K562 (cell line): Measurements from ENCODE around the gene LYPD3. TPM values are rescaled to one million over a fixed set of nuclear protein-coding genes. Genes with fewer than 3 reads are reported as not detected.
A peak's percentile ranks its signal among the peaks of the same experiment; 100 is the strongest.

Experiments
- CBFA2T3 ChIP-seq: fragments of 450-650 bp; IDR thresholded peaks from 2 replicates; pipeline ENCODE4 v1.6.1; 2017
- CBX3 ChIP-seq, 2 experiments: IDR thresholded peaks; 1 replicate in 1 of 2; 2 replicates in 1 of 2; pipeline ENCODE4 v1.6.1; 2012; ENCODE audit warnings: inconsistent platforms in 2 of 2, low read length in 2 of 2, borderline replicate concordance in 1 of 2, control low read depth in 1 of 2
- GABPA ChIP-seq: fragments of 200-800 bp; sonication (Bioruptor generic); conservative IDR thresholded peaks from 2 replicates; pipeline ENCODE4 v1.6.1; 2016; ENCODE audit warnings: low read depth, missing genetic modification characterization, missing compliant biosample characterization
- HMBOX1 ChIP-seq: sonication (generic); IDR thresholded peaks from 2 replicates; pipeline ENCODE4 v1.6.1; 2016
- HMG20B ChIP-seq: fragments of 250-450 bp; sonication (Bioruptor Pico); IDR thresholded peaks from 2 replicates; pipeline ENCODE4 v1.5.0; 2021; ENCODE audit warnings: mild to moderate bottlenecking
- MNT ChIP-seq, 2 experiments: fragments of 450-650 bp; conservative IDR thresholded peaks; 2 replicates each; pipeline ENCODE4 v1.6.1; 2017; ENCODE audit warnings: mild to moderate bottlenecking in 2 of 2, moderate library complexity in 2 of 2
- NKRF ChIP-seq: fragments of 450-650 bp; IDR thresholded peaks from 2 replicates; pipeline ENCODE4 v1.6.1; 2016; ENCODE audit warnings: borderline replicate concordance
- PATZ1 ChIP-seq: fragments of 250-450 bp; sonication (Bioruptor Pico); IDR thresholded peaks from 2 replicates; pipeline ENCODE4 v1.5.0; 2020; ENCODE audit warnings: mild to moderate bottlenecking, borderline replicate concordance
- PHF8 ChIP-seq: fragments of 200-600 bp; sonication (generic); IDR thresholded peaks from 2 replicates; pipeline ENCODE4 v1.6.1; 2012; ENCODE audit warnings: mixed run types, mild to moderate bottlenecking, inconsistent platforms, low read length, moderate library complexity, borderline replicate concordance
- RCOR1 ChIP-seq, 2 experiments: IDR thresholded peaks; 2 replicates each; pipeline ENCODE4 v1.6.1; 2012; ENCODE audit warnings: low read depth in 2 of 2, low read length in 2 of 2, borderline replicate concordance in 1 of 2, improper control_type of control experiment in 1 of 2
- SMARCA4 ChIP-seq: fragments of 450-650 bp; IDR thresholded peaks from 2 replicates; pipeline ENCODE4 v1.6.1; 2016
- SOX6 ChIP-seq: fragments of 450-650 bp; IDR thresholded peaks from 2 replicates; pipeline ENCODE4 v1.6.1; 2014; ENCODE audit warnings: mild to moderate bottlenecking
- YY1 ChIP-seq, 3 experiments: IDR thresholded peaks; 2 replicates each; pipeline ENCODE4 v1.6.1; 2011; ENCODE audit warnings: low read length in 2 of 3, mild to moderate bottlenecking in 2 of 3, moderate library complexity in 2 of 3, borderline replicate concordance in 1 of 3, control low read depth in 1 of 3, low read depth in 1 of 3; ENCODE audit not compliant: insufficient read depth in 3 of 3, insufficient replicate concordance in 2 of 3, control insufficient read depth in 1 of 3, insufficient read length in 1 of 3; ENCODE audit errors: extremely low read depth in 1 of 3
- ZBTB17 ChIP-seq: fragments of 450-650 bp; formaldehyde crosslinking; IDR thresholded peaks from 2 replicates; pipeline ENCODE4 v1.4.0; 2020; ENCODE audit warnings: mild to moderate bottlenecking
- ZNF324 ChIP-seq: fragments of 250-450 bp; sonication (Bioruptor Pico); IDR thresholded peaks from 2 replicates; pipeline ENCODE4 v1.4.0; 2020; ENCODE audit warnings: mild to moderate bottlenecking
- ZNF511 ChIP-seq: sonication (generic); formaldehyde crosslinking; IDR thresholded peaks from 2 replicates; pipeline ENCODE4 v1.8.0; 2022; ENCODE audit warnings: mild to moderate bottlenecking, missing genetic modification reagents
- ZNF79 ChIP-seq: fragments of 250-450 bp; sonication (Bioruptor Pico); IDR thresholded peaks from 2 replicates; pipeline ENCODE4 v1.4.0; 2020; ENCODE audit warnings: low read depth, mild to moderate bottlenecking, moderate library complexity
- ZNF830 ChIP-seq: fragments of 250-450 bp; sonication (Bioruptor Pico); IDR thresholded peaks from 2 replicates; pipeline ENCODE4 v1.5.0; 2021; ENCODE audit warnings: mild to moderate bottlenecking
- polyA plus RNA-seq, 8 experiments: library from polyadenylated mRNA; depleted of rRNA in 4 of 8; stranded (reverse) in 5 of 8; unstranded in 3 of 8; fragments of >200 nt; fragmentation: Nextera tagmentation in 2 of 8; fragmentation: Illumina TruSeq in 1 of 8; extraction: Ambion mirVana in 2 of 8; extraction: Trizol in 1 of 8; gene quantifications; 2 replicates each; pipeline versions ENCODE4 v1.2.1 to v1.2.3, GENCODE V29; 2011 to 2014; ENCODE audit warnings: inconsistent platforms in 1 of 8, missing spikeins in 1 of 8
- total RNA-seq, 7 experiments: library from RNA; depleted of rRNA in 6 of 7; stranded (reverse); fragments of >200 nt in 6 of 7; fragmentation: Illumina TruSeq in 2 of 7; extraction: Trizol in 2 of 7; gene quantifications; 2 replicates each; pipeline versions ENCODE4 v1.2.1 to v1.2.3, GENCODE V29; 2011 to 2021; ENCODE audit warnings: low replicate concordance in 1 of 7

Gene LYPD3
- total and polyA plus RNA-seq, 9 of the 15 experiments (the other 6 are each of a cell fraction or from before 2014, with no cell fraction given) = 0.04 to 0.33 (median 0.20) TPM; not detected in 1

GRCh38 chr19:43444531-43445287 lies 20.7 kb downstream of the LYPD3 start (continued):
- no peak for TF ChIP-seq HMBOX1
- TF ChIP-seq PHF8 = no peak
- no peak for TF ChIP-seq PATZ1 (CRISPR knock-in tag)
- TF ChIP-seq CBFA2T3 = peak; percentile 91
- no peak for TF ChIP-seq CBX3 (IDR thresholded peaks at IDR 0.05; ENCODE audit: borderline replicate concordance in 1 of 2, low read length in 2 of 2)
- peak; percentile 79 for TF ChIP-seq SMARCA4
- TF ChIP-seq NKRF = no peak
- peak in 1 of 2 experiments; percentile 35; a peak in 1 of 4 replicates for TF ChIP-seq MNT (conservative IDR thresholded peaks at IDR 0.05)
- TF ChIP-seq GABPA (tag) = no peak
- no peak for TF ChIP-seq ZNF79 (CRISPR knock-in tag)
- peak in 1 of 3 experiments; percentile 33 for TF ChIP-seq YY1 (IDR thresholded peaks at IDR 0.05; ENCODE audit: borderline replicate concordance in 1 of 3, control insufficient read depth in 1 of 3, extremely low read depth in 1 of 3, insufficient read depth in 3 of 3, insufficient read length in 1 of 3, insufficient replicate concordance in 2 of 3, low read depth in 1 of 3, low read length in 2 of 3)
- TF ChIP-seq SOX6 = peak; percentile 60
- no peak for TF ChIP-seq ZNF511 (CRISPR knock-in tag)
- no peak for TF ChIP-seq HMG20B (CRISPR knock-in tag)
- TF ChIP-seq RCOR1 (IDR thresholded peaks at IDR 0.05; ENCODE audit: borderline replicate concordance in 1 of 2, low read depth in 2 of 2, low read length in 2 of 2) = peak in 1 of 2 experiments; percentile 60; a peak in 1 of 4 replicates
- no peak for TF ChIP-seq ZBTB17 (CRISPR knock-in tag)
- TF ChIP-seq ZNF830 = no peak
- TF ChIP-seq ZNF324 (CRISPR knock-in tag) = no peak
